HG02759 (cell line): ENCODE measurements around the gene PRUNE2.

Experiments used
- ATAC-seq: cut with Tn5 transposase; IDR thresholded peaks from one replicate; pipeline ENCODE4 v1.9.1; 2021; ENCODE audit warnings: mild to moderate bottlenecking, moderate library complexity; ENCODE audit not compliant: unreplicated experiment

The PRUNE2 gene

GRCh38 chr9:76662476-76663281 is 243.2 kb downstream of the PRUNE2 start:
- no peak for ATAC-seq

GRCh38 chr9:76658510-76659231 is 247.2 kb downstream of the PRUNE2 start:
- ATAC-seq, result peak; percentile 86

GRCh38 chr9:76657265-76657664 is 248.6 kb downstream of the PRUNE2 start:
- no peak for ATAC-seq

- no peak for ATAC-seq
Observed at GRCh38 chr9:76655971-76656370, 249.9 kb downstream of the PRUNE2 start.

- ATAC-seq, result no peak
Observed at GRCh38 chr9:76655121-76655541, 250.8 kb downstream of the PRUNE2 start.

- ATAC-seq, result no peak
Observed at GRCh38 chr9:76654575-76654974, 251.3 kb downstream of the PRUNE2 start.

- ATAC-seq, result no peak
Observed at GRCh38 chr9:76654051-76654461, 251.9 kb downstream of the PRUNE2 start.

- peak; percentile 37 for ATAC-seq
Observed at GRCh38 chr9:76652894-76653293, 253.0 kb downstream of the PRUNE2 start.

GRCh38 chr9:76651119-76651705 is 254.7 kb downstream of the PRUNE2 start:
- peak; percentile 78 for ATAC-seq

GRCh38 chr9:76650692-76651091 is 255.2 kb downstream of the PRUNE2 start:
- no peak for ATAC-seq

- ATAC-seq, result no peak
Observed at GRCh38 chr9:76649894-76650293, 256.0 kb downstream of the PRUNE2 start.

GRCh38 chr9:76646249-76646648 is 259.7 kb downstream of the PRUNE2 start:
- no peak for ATAC-seq

- ATAC-seq, result no peak
Observed at GRCh38 chr9:76644647-76645250, 261.2 kb downstream of the PRUNE2 start.

- peak; percentile 26 for ATAC-seq
Observed at GRCh38 chr9:76644171-76644570, 261.7 kb downstream of the PRUNE2 start.

- peak; percentile 92 for ATAC-seq
Observed at GRCh38 chr9:76643399-76644117, 262.4 kb downstream of the PRUNE2 start.

GRCh38 chr9:76642701-76643209 is 263.2 kb downstream of the PRUNE2 start:
- no peak for ATAC-seq

GRCh38 chr9:76642074-76642473 is 263.8 kb downstream of the PRUNE2 start:
- no peak for ATAC-seq

GRCh38 chr9:76638001-76638400 is 267.9 kb downstream of the PRUNE2 start:
- ATAC-seq, result no peak

GRCh38 chr9:76637416-76637815 is 268.5 kb downstream of the PRUNE2 start:
- no peak for ATAC-seq

GRCh38 chr9:76634356-76635054 is 271.4 kb downstream of the PRUNE2 start:
- ATAC-seq, result no peak
